DMS79 (cell line): ENCODE measurements around the gene OLFML2A.

Experiments
- DNase-seq: peaks from one replicate; lab custom pipeline; 2025; lab: John Stamatoyannopoulos, UW

Gene OLFML2A

GRCh38 chr9:124854161-124854560, 77.2 kb downstream of the OLFML2A start:
- no peak for DNase-seq

GRCh38 chr9:124854822-124855221, 77.9 kb downstream of the OLFML2A start:
- no peak for DNase-seq

GRCh38 chr9:124855566-124855943, 78.6 kb downstream of the OLFML2A start:
- no peak for DNase-seq

GRCh38 chr9:124855944-124856765, 79.2 kb downstream of the OLFML2A start:
- no peak for DNase-seq

GRCh38 chr9:124857533-124858162, 80.7 kb downstream of the OLFML2A start:
- no peak for DNase-seq

- no peak for DNase-seq
These were observed 81.6 kb downstream of the OLFML2A start for GRCh38 chr9:124858330-124859046.

- no peak for DNase-seq
These were observed 83.1 kb downstream of the OLFML2A start for GRCh38 chr9:124859803-124860581.

GRCh38 chr9:124860582-124861341, 83.8 kb downstream of the OLFML2A start:
- DNase-seq, result no peak

GRCh38 chr9:124861342-124862229, 84.7 kb downstream of the OLFML2A start, which contains the start of the genes ARPC5L and RPL35:
TSS of gene ARPC5L (plus strand) at chr9:124862130. CDS start at chr9:124869291, 7,161 bp downstream.
TSS of gene RPL35 (minus strand) at chr9:124861957. CDS start at chr9:124861912, 45 bp downstream.
- peak; percentile 85 for DNase-seq

GRCh38 chr9:124863371-124863871, 86.5 kb downstream of the OLFML2A start:
- DNase-seq, result peak; percentile 74
